ENCODE results near the gene RUNX1. TPM values are rescaled to one million over a fixed set of nuclear protein-coding genes. Genes with fewer than 3 reads are reported as not detected.

RUNX1 gene
- total RNA-seq, 4 donors from 2014 or later = 3.9 to 14.5 (median 5.8) TPM

DNA sequence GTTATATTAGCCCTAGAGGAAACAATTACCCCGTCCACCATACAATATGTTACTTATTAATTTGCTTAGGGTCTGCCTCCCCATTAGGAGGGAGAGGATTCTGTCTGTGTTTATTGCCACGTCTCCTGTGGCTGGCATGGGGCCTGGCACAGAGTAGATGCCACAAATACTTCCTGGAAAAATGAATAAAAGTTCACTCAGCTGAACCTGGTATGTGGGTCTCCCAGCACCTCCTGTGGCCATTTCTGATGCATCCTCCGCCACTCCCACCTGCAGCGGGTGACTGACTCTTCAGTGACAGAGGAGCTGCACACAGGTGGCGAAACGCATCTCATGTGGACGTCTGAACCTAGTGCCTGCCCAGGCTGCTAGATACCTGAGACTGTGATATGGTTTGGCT lies 267.6 kb downstream of the RUNX1 start:
- TF ChIP-seq CTCF (IDR thresholded peaks at IDR 0.05) (no peak), POLR2AphosphoS5 (IDR thresholded peaks at IDR 0.05) (no peak)
- H3K27ac ChIP-seq = no peak overlapping the region
- ATAC-seq = no peak
- WGBS, 2 donors (ENCODE audit: low coverage in 1 of 2) = 74 to 90% methylated on average over 1 to 2 of the region's 7 CpGs
- peaks cover 30% of the 10 kb centered on the region for H3K27me3 ChIP-seq
- H3K9me3 ChIP-seq = no peaks in the 10 kb centered on the region
- H3K4me3 ChIP-seq = no peak overlapping the region
- H3K36me3 ChIP-seq = no peaks in the 10 kb centered on the region
- no peaks in the 10 kb centered on the region for H3K4me1 ChIP-seq

GRCh38 chr21:34779860-34780259 lies 269.2 kb downstream of the RUNX1 start:
- H3K27ac ChIP-seq = no peak overlapping the region
- no peaks in the 10 kb centered on the region for H3K36me3 ChIP-seq
- 25% methylated on average over 2 of the region's 2 CpGs for WGBS, 2 donors (ENCODE audit: low coverage in 1 of 2)
- no peaks in the 10 kb centered on the region for H3K4me1 ChIP-seq
- no peak for ATAC-seq
- peaks cover 30% of the 10 kb centered on the region for H3K27me3 ChIP-seq
- TF ChIP-seq EP300 (IDR thresholded peaks at IDR 0.05) (no peak), POLR2AphosphoS5 (IDR thresholded peaks at IDR 0.05) (no peak), POLR2A (IDR thresholded peaks at IDR 0.05) (no peak), CTCF (IDR thresholded peaks at IDR 0.05) (no peak)
- H3K4me3 ChIP-seq = no peak overlapping the region
- no peaks in the 10 kb centered on the region for H3K9me3 ChIP-seq

DNA sequence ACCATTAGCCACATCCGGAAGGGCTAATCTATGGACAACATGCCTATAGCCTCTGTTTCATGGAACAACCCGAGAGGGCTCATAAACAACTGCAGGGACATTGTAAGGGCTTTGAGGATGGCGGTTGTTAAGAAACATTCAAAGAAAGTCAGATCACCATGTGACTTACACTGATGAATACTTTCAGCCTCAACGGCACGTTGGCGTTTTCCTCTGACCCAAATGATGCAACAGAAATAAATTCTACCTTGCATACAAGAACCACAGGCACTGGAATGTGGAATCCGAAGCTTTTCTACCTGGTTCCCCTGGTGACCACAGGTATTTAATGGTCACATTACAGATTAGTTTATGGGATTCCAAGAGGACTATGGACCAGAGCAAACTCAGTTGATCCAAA lies 273.3 kb downstream of the RUNX1 start:
- Histone ChIP-seq H3K4me1 (no peaks in the 10 kb centered on the region), H3K27ac (no peak overlapping the region), H3K4me3 (no peak overlapping the region), H3K9me3 (no peaks in the 10 kb centered on the region), H3K27me3 (peaks cover 22% of the 10 kb centered on the region), H3K36me3 (no peaks in the 10 kb centered on the region)
- TF ChIP-seq CTCF (IDR thresholded peaks at IDR 0.05) (no peak), EP300 (IDR thresholded peaks at IDR 0.05) (no peak), POLR2AphosphoS5 (IDR thresholded peaks at IDR 0.05) (no peak), POLR2A (IDR thresholded peaks at IDR 0.05) (no peak)
- ATAC-seq = no peak
- 82 to 86% methylated on average over 7 of the region's 7 CpGs for WGBS, 2 donors (ENCODE audit: low coverage in 1 of 2)

DNA sequence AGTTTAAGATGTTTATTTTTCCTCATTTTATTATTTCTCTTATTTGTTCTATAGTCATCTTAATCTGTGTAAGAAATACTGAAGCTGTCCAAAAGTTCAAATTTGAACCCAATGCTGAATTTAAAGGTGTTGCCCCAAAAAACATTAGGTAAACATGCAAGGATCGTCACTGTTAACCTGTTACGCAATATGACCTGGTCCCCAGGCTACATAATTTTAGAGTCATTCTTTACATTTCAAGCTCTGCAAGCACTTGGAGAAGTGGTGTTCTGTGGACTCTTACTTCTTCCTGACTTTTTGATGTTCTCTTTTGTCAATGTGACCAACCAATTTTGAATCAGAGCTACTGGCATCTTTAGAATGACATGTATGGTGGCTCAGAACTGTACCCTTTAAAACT lies 274.4 kb downstream of the RUNX1 start:
- 57 to 65% methylated on average over 2 of the region's 2 CpGs for WGBS, 2 donors (ENCODE audit: low coverage in 1 of 2)
- no peaks in the 10 kb centered on the region for H3K9me3 ChIP-seq
- TF ChIP-seq POLR2A (IDR thresholded peaks at IDR 0.05) (no peak), EP300 (IDR thresholded peaks at IDR 0.05) (no peak), POLR2AphosphoS5 (IDR thresholded peaks at IDR 0.05) (no peak), CTCF (IDR thresholded peaks at IDR 0.05) (no peak)
- peaks cover 12% of the 10 kb centered on the region for H3K27me3 ChIP-seq
- no peaks in the 10 kb centered on the region for H3K36me3 ChIP-seq
- H3K4me1 ChIP-seq = no peaks in the 10 kb centered on the region
- H3K4me3 ChIP-seq = no peak overlapping the region
- ATAC-seq = no peak
- no peak overlapping the region for H3K27ac ChIP-seq

GRCh38 chr21:34771512-34772028 lies 277.5 kb downstream of the RUNX1 start:
- TF ChIP-seq EP300 (IDR thresholded peaks at IDR 0.05) = no peak
- no peak for TF ChIP-seq POLR2AphosphoS5 (IDR thresholded peaks at IDR 0.05)
- TF ChIP-seq POLR2A (IDR thresholded peaks at IDR 0.05) = no peak
- no peak for TF ChIP-seq CTCF (IDR thresholded peaks at IDR 0.05)
- Histone ChIP-seq H3K4me1 (no peaks in the 10 kb centered on the region), H3K27ac (no peak overlapping the region), H3K27me3 (peaks cover under 1% of the 10 kb centered on the region), H3K4me3 (no peak overlapping the region), H3K9me3 (no peaks in the 10 kb centered on the region), H3K36me3 (no peaks in the 10 kb centered on the region)
- no peak for ATAC-seq
- WGBS, 2 donors (ENCODE audit: low coverage in 1 of 2) = 42 to 54% methylated on average over 6 of the region's 6 CpGs
